HG02588 (cell line): Measurements from ENCODE around the gene PXDC1.
"Not testable (repeated sequence)": the region's sequence is repeated elsewhere in the genome, so short reads cannot be mapped to it uniquely, and the experiment has no call there.

Experiments used
- ATAC-seq: cut with Tn5 transposase; IDR thresholded peaks from one replicate; pipeline ENCODE4 v1.9.1; 2021; ENCODE audit warnings: mild to moderate bottlenecking, moderate library complexity; ENCODE audit not compliant: unreplicated experiment

Gene PXDC1

DNA sequence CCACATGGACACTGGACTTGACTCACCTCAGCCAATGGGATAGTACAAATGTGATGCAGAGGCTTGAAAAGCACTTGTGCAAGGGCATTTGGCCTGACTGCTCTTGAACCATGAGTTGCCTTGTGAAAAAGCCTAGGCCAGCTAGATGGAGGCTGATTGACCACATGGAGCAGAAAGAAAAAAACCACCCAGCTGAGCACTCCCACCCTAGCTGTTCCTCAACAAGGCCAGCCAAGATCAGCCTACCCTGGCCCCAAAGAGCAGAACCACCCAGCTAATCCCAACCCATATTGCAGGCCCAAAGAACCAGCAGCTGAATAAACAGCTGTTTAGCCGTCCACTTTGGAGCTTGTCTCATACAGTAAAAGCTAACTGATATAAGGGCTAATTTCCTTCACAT is 36.7 kb downstream of the PXDC1 start:
- ATAC-seq: no peak

DNA sequence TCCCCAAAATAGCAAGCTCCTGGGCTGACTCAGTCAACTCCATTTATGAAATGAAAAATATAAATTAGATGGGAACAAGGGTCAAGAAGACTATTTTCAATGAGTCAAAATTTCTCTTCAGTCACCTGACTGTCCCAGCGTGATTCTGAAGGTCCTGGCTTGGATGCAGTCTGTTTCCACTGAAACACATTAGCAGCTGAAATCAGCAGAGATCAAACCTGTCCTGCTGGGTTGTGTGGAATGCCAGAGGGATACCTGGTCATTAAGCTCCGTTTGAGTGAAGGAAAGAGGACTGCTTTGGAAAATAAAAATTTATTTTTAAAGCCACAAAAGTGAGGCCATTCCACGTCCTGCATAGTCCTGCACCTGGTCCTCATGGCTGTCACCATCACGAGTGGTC is 37.4 kb downstream of the PXDC1 start:
- ATAC-seq: no peak

DNA sequence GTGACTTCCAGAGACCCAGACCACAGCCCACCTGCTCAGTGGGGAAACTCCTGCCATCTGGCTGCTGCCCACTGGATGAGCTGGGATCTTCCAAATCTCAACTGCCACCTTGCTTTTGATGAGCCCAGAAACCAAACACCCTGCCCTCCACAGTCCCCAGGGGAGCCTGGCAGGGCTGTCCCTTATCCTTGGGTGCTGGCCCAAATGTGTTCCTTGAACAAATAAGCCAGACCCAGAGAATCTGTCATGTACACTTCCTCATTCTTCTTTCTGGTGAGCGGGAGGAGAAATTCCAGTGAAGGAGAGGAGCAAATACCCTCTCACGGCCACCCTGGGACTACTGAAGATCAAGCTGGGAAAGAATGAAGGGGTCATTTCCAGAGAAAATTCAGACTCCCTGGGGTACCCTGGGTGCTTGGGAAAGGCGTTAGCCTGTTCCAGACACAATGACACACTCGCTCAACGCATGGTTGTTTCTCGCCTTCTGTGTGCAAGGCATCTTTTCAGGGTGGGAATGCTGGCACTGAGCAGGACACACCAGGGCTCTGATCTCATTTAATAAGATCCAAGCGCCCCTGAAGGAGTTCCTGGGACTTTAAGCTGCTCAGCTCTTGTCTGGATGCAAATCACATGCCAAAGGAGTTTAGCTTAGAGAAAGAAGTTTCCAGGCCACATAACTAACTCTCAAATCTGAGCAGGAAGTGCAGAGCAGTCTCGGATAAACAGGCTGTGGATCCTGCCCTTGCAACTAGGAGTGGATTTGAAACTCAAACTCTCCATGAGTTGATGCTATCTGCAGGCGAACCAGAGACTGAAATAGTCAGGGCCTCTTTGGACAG is 38.5 kb downstream of the PXDC1 start:
- ATAC-seq: no peak

DNA sequence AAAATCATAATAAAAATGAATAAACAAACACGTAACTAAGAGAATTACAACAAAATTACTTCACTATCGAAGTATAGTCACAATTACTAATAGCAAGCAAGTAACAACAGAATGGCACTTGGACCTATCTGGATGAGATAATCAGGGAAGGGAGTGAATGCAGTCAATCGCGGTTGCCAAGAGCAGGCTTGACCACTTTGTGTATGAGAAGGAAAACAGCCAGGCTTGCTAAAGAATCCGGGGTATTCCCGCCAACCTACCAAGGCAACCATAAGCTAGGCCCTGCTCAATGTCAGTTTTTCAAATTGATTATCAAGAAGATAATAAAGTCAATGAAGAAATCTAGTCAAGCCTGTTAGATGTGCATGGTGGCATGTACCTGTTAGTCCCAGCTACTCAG is 39.7 kb downstream of the PXDC1 start:
- ATAC-seq: no peak

DNA sequence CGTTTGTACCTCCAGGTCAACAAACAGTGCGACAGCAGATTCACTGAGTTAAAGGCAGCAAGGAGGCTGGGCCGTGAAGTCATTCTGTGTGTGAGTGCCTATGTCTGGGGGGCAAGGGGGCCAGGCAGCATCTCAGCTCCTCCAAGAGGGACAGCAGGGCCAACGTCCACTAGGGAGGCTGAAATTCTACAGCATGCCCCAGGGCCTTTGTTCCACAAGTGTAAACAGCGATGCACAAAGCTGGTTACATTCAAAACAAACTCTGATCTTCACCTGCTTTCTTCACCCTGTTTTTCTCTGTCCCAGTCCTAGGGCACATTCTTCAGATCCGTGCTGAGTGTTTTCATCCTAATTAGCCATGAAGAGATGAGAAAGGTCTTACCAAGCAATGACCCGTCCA is 41.1 kb downstream of the PXDC1 start:
- ATAC-seq: no peak

DNA sequence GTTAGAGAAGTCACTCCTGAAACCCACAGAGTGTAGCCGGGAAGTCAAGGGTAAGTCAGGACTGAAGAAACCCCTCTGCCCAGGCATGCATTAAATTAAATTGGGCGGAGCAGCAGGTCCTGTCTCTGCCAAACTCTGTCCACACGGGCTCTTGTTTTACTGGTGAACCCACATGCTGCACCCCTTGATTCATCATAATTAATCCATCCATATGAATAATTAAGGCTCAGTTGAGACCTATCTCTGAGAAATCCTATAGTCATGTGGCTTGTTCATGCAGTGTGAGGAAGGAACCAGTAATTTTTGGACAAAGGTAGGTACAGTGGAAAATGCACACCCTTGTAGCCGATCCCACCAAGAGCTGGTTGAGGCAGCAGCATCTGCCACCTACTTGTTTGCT is 43.0 kb downstream of the PXDC1 start:
- no peak for ATAC-seq

DNA sequence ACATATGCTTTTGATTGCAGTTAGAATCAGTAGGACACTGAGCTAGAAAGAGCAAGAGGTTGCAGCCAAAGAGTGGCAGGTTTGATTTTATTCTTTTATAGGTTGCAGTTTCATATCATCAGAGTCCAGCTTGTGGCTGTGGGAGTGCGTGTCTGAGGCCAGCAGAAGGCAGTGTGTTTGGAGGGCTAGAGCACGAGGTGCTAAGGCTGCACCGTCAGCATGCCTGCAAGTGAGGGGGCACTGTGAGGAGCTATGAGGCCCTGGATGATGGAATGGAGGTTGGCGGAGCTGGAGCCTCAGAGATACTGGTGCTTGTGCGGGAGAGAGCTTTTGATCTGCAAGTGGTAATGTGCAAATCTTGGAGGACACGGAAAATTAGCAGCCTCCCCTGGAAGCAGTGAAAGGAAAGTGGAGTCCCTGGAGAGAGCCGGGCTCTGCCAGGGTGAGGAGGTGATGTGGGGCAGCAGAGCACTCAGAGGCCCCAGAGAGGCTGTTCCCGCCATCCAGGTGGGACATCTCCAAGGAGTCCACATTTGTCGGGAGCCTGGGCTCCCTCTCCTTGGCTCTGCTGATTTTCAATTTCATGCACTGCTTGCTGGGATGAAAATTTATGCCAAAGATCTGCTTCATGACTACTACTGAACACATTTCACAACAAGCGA is 43.6 kb downstream of the PXDC1 start:
- ATAC-seq: no peak

DNA sequence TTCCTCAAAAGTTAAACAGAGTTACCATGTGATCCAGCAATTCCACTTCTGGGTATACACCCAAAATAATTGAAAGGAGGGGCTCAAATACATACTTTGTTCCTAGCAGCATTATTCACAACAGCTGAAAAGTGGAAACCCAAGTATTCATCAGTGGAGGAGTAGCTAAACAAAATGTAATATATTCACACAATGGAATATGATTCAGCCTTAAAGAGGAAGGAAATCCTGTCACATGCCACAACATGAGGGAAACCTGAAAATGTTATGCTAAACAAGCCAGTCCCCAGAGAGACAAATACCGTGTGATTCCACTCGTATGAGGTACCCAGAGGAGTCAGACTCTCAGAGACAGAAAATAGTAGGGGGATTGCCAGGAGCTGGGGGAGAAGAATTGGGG is 44.5 kb downstream of the PXDC1 start:
- no peak for ATAC-seq

DNA sequence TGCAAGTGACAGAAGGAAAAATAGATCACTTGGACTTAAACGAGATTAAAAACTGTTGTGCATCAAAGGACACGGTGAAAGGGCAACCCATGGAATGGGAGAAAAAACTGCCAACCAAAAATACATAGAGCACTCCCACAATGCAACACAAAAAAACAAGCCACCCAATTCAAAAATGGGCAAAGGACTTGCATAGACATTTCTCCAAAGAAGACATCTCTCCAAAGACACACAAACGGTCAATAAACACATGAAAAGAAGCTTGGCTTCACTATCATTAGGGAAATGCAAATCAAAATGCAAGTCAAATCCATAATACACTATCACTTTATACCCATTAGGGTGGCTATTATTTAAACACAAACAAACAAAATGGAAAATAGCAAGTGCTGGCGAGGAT is 45.0 kb downstream of the PXDC1 start:
- no peak for ATAC-seq

DNA sequence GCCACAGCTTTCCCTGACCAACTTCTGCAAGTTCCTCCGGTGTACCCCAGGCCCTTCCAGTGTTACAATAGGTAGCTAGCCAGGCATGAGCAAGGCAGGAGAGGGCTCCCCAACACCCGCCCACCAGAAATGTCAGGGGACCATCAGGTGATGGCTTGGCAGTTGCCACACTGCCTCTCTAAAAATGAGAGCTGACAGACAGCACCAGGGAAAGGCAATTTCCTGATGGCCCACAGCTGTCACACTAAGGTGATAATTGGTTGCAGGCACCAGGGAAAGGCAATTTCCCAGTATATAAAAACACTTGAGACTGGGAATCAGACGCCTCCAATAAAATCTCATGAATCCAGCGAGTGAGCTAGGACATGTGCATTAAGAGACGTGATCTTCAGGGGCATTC is 49.9 kb downstream of the PXDC1 start:
- no peak for ATAC-seq

DNA sequence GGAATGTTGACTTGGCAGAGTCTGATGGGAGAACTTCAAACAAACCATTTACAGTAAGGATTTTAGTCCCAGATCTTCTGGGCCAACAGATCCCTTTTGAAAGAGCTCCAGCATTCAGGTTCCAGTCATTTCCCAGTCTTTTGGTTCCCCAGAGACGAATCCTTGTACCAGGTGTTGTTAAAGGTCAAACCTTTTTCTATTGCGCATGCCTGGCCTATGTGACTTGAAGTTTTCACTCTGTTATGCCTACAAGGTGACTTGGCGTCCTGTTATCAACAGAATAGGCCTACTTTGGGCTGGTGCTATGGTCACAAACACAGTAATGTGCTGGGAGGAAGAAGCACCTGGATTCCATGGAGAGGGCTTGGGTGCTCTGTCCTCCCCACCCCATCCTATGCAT is 52.3 kb downstream of the PXDC1 start:
- no peak for ATAC-seq

DNA sequence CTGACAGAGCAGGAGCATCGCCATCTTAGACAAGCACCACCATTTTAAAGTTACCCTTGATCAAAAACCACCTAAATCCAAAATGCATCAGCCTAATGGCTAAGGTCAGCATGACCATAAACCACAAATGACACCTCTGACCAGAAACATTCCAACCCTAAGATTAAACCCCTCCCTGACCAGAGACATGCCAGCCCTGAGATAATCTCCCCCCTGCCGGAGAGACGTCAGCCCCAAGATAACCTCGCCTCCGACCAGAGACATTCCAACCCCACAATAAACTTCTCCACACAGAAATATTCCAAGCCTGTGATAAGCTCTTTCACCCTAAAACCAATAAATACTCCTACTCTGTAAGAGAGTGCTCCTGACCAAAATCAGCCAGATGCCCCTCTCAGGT is 53.5 kb downstream of the PXDC1 start:
- no peak for ATAC-seq

DNA sequence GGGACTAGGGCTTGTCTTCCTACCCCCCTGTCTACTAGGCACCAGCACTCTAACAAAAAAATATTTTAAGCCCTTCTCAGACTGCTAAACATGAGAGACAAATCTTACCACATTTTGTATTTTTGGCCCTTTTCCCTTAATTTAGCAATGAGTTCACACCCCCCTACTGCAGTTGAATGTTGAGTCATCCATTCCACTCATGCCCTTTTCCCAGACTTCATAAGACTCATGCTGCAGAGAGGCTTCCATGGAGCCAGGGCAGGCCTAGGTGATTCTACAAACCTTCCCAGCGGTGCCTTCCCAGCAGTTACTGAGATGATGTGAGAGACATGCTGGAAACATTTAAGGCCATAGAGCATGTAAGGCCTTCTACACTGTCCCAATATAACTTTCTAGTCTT is 53.9 kb downstream of the PXDC1 start:
- no peak for ATAC-seq

DNA sequence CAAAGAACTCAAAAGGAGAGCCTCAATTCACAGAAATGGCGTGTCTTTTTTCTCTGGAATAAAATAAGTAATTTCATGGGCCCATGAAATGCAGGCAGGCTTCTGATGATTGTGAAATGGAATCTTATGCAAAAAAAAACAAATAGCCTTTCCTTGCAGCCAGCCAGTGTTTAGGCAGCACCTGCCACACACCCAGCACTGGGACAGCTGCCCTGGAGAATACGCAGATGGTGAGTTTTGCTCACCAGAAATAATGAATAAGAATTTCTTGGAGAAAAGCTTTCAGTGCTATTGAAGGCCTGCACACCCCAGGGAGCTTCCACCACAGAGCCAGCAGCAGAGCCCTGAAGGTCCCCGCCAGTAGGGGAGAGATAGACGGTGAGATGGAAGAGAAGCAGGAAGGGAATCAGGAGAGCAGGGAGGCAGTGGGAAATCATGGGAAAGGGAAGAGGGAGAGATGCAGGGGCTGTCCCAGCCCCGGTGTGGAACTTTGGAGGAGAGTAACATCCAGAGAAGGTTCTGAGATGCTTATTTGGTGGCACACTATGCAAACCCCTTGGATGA is 54.9 kb downstream of the PXDC1 start:
- no peak for ATAC-seq

DNA sequence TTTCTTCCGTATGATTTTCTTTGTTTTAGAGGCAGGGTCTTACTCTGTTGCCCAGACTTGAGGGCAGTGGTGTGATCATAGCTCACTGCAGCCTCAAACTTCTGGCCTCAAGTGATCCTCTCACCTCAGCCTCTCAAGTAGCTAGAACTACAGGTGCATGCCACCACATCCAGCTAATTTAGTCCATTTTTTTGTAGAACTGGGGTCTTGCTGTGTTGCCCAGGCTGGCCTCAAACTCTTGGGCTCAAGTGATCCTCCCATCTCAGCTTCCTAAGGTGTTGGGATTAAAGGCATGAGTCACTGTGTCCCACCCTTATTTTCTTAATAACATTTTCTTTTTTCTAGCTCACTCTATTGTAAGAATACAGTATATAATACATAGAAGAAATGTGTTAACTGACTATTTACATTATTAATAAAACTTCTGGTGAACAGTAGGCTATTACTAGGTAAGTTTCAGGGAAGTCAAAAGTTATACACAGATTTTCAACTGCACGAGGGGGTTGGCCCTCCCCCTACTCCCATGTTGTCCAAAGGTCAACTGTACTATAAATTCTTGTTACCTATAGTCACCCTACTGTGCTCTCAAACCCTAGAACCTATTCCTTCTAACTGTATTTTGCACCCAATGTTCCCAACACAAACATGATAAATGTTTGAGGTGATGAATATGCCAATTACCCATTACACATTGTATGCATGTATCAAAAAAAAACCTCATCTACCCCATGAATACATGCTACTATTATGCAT is 56.3 kb downstream of the PXDC1 start:
- no peak for ATAC-seq

DNA sequence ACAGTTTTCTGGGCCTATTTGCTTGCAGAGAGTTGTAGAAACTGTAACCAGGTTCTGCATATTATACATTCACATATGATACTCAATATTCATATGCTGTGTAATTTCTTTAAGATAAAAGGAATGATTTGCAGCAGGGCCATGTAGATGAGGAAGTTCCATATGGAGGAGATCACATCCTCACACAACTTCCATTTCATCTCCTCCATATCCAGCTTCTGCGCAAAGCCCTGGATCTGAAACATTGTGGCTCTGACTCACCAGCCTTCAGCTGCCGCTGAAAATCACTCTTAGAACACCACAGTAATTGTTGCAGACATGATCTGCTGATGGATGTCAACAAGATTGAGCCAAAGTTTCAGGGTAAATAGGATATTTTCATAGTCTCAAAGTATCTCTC is 57.7 kb downstream of the PXDC1 start:
- no peak for ATAC-seq

DNA sequence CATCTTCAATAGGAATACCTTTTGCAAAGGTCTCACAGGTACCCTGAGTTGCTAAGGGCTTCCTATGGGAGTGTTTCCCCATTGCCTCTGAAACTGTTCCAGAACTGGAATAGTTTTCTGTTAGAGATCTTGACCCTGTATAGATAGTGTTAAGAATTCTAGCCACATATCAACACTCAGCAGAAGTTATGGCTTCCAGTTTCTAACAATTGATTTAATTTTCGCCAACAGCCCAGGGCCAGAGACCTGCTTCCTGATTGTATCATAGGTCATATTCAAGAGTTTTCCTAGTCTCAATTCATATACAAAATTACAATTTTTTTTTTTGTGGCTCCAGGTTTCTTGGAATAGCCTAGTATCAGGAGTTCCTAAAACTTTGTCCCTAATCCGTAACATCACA is 61.0 kb downstream of the PXDC1 start:
- no peak for ATAC-seq

DNA sequence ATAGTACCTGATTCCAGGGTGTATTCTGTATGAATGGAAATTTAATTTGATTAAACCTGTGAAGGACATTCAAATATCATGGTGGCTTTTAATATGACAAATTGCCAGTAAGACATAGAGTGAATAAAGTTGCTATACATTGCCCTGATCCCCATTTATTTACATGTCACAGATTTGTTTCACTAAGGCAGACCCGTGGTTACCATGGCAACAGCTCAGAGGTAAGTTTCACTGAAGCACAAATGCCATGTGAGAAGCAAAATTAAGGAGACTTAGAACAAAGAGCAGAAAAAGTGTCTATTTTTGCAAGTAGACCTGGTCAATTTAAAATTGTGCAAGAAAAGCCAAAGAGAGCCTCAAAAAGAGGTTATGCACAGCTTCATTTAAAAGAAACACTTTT is 63.7 kb downstream of the PXDC1 start:
- ATAC-seq: no peak

DNA sequence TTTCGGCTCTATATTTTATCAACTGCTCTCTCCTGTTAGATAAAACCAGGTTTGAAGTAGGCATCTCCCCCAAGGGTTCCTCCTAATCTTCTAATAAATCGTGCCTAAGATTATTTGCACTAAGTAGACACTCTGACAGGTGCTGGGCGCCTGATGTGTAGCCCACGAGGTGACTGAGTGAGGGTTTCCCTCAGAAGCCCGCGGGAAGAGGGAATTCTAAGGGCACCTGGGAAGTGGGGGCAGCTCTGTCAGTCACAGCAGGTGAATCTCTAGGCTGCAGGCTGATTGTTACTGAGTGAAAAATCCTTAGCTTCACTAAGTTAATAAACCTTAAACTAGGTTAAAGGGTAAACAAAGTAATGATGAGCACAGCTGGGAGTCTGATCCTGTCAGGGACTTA is 68.2 kb downstream of the PXDC1 start:
- ATAC-seq: no peak

DNA sequence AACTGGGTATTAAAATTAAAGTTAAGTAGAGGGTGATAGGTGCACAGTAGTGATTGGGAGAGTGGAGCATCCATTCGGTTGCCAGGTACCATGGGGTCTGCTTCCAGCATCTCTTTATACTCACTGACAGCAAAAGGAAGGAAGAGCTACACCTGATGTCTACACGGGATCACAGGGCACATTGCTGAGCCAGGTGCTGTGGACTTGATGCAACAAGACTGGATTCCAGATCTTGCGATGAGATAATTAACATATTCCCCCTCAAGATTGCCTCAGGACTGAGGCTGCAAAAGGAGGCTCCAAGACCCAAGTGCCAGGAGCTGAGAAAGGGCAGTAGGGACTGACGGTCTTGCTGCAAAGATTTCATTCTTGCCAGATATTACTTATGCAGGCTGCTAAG is 72.6 kb downstream of the PXDC1 start:
- no peak for ATAC-seq

DNA sequence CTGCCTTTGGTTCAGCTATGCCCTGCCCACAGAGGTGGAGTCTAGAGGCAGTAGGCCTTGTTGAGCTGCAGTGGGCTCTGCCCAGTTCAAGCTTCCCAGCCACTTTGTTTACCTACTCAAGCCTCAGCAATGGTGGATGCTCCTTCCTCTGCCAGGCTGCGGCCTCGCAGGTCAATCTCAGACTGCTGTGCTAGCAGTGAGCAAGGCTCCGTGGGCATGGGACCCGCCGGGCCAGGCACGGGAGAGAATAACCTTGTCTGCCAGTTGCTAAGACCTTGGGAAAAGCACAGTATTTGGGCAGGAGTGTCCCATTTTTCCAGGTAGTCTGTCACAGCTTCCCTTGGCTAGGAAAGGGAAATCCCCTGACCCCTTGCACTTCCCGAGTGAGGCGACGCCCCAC is 73.8 kb downstream of the PXDC1 start:
- ATAC-seq: not testable (repeated sequence)

DNA sequence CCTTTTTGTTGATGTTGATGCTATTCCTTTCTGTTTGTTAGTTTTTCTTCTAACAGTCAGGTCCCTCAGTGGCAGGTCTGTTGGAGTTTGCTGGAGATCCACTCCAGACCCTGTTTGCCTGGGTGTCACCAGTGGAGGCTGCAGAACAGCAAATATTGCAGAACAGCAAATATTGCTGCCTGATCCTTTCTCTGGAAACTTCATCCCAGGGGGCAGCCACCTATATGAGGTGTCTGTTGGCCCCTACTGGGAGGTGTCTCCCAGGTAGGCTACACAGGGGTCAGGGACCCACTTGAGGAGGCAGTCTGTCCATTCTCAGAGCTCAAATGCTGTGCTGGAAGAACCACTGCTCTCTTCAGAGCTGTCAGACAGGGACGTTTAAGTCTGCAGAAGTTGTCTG is 74.2 kb downstream of the PXDC1 start:
- ATAC-seq: not testable (repeated sequence)
